ENCODE measurements around the gene STARD13. TPM values are rescaled to one million over a fixed set of nuclear protein-coding genes. Genes with fewer than 3 reads are reported as not detected.

STARD13 gene
- total RNA-seq, 1 donor from 2014 or later = 151 TPM

DNA sequence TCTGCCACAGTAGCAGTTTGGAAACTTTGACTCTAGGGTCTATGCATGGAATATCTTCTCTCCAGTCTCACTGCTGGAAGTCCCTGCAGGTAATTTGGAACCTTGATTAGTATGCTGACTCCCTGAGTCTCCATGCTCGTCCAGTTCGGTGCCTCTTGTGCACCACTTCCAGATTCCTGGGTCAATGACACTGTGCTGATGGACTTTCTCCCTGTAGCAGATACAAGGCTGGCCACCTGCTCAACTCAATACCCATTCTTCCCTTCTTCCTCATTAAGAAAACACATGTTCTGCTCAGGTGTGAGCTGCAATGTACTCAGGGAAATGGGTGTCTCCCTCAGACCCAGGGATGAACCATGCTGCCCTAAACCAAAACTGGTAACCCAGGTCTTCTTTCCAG, 170.3 kb downstream of the STARD13 start:
- no peak for ATAC-seq
- no peak for DNase-seq (ENCODE audit: low spot score)
- intact Hi-C loops (cut with DNase I) = no loop called here

DNA sequence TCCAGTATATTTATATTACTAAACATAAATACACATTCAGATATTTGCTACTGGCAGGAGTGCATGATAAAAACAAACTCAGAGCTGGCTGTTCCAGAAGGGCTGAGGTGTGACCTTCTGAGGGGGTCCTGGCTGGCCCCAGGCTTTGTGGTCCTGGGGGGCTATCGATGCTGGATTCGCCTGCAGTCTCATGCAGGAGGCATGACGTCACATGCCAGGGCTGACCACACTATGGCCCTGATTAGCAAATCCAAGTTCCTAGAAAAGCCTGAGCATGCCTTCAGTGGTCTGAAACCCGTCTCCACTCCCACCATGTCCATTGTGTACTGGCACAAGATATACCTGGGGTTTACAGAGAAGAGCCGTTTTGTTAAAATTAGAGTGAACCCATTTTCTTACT, 171.4 kb downstream of the STARD13 start:
- ATAC-seq (no peak), DNase-seq (ENCODE audit: low spot score) (no peak)
- intact Hi-C loops (cut with DNase I) = no loop called here

DNA sequence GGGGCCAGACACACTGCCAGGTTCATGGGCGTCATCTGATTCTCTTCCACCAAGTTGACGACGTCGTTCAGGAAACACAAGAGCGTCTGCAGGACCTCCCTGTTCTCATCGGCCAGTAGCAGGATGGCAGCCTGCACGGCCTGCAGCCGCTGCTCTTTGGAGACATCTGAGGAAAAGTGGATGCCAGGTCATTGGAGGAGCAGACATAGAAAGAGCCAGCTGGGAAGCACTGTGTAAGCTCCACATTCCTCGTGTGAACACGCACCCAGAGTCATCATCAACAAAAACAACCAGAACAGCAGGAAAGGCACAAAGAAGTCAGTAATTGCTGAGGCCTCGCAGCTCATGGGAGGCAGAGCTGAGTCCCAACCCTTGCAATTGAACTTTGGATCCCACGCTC, 172.8 kb downstream of the STARD13 start:
- intact Hi-C loops (cut with DNase I) = no loop called here
- no peak for DNase-seq (ENCODE audit: low spot score)
- peak; percentile 6 for ATAC-seq

DNA sequence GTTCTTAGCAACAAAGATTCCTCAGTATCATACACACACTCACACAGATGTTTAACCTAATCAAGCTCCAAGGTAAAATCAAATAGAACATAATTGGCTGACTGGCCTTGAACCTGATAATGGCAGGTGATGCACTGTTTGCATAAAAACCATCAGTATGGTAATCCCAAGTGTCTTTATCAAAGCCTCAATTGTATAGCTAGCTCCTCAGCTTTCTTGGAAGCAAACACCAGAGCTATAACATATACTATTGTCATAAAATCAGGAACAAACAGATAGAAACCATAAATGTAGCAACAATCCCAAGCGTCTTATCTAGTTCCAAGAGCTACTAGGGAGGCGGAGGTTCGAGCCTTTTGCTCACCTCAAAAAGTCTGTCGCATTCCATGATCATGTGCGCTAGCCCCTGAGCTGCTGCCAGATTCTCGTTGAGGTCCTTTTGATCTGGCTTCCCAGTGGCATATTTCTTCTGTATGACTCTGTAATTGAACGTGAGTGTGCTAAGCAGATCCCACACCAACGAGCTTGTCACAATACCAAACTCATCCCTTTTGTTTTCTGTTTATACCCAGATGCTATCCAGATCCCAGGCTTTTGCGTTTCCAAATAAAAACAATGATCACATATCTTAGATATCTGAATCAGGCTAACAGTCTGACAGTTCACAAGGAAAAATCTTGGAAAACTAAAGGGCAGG, 174.0 kb downstream of the STARD13 start:
- DNase-seq (ENCODE audit: low spot score) (no peak), ATAC-seq (no peak)
- intact Hi-C loops (cut with DNase I) = no loop called here

DNA sequence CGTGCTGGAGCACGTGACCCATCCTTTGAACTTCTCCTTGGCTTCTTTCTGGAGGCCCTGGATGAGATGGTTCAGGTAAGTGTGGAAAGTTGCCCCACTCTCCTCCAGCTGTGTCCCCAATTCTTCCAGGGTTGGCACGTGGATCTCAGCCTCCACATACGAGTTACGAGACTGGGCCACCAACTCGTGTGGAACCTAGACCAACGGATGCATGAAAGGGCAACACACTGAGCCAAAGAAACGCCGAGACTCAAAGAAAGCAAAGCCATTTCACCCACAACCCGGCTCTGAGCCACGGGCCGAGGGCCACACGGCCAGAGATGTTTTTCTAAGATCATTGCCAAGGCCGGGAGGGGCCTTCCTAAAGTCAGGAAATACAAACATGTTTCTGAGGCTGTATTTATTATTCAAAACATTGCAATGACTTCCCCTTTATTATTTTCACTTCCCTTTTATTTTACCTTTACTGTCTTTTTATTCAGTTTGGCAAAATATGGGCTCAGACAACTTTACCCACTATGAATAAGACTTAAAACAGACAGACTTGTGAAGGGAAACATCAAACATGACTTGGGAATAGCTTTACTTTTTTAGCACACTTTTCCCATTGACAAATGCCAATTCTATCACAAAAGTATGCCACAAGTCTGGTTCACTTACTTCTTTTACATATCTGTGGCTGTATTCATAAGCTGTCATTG, 174.7 kb downstream of the STARD13 start:
- DNase-seq (ENCODE audit: low spot score) (peak; percentile 78), ATAC-seq (peak; percentile 81)
- intact Hi-C loops (cut with DNase I) = no loop called here

DNA sequence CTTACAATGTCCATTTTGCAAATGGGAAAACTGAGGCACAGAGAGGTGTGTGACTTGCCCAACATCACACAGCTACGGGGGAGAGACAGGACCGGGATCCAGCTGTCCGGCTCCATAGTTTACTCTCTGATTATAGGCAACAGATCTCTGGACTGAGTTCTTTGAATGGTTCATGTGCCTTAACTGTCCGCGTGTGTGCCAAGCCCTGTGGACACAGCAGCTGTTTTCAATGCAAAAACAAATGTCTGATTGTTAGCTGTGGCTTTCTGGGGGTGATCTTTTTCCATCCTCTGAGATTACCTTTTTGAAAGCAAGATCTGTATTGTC, 175.2 kb downstream of the STARD13 start:
- DNase-seq (ENCODE audit: low spot score) (no peak), ATAC-seq (peak; percentile 76)
- intact Hi-C loops (cut with DNase I) = no loop called here

DNA sequence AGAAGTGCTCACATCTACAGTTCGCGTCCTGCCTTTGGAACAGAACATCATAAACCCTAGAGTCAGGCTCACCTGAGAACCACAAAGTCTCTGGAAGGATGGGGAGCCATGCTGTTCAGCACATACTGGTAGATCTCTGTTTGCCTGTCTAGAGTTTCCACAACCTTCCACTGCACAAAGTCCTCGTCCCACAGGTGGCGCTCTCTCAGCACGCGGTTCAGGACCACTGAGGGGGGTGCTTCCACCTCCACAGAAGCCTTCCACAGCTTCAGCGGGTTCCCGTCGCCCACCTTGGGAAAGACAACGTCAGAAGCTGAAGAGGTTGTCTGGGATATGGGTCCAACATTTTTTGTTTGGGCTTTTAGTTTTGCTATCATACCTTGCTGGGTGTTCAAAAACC, 175.8 kb downstream of the STARD13 start:
- DNase-seq (ENCODE audit: low spot score) (no peak), ATAC-seq (no peak)
- intact Hi-C loops (cut with DNase I) = no loop called here

DNA sequence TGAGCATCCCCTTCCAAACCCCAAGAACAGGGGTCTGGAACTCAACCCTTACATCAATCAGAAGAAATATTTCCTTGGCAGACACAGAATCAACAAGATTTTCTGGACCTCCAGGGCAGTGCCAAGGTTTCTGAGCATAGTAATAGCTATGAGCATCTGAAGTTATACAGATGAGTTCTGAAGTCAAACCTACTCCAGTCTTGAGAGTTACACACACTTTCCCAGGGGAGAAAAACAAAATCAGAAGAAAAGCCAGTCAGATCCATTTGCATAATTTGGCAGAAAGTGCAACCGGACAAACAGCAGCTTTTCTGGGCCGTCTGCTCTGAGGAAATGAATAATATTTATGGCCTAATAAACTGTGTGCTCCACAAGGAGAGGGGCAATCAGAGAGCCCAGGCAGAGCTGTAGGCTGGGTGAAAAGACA, 176.3 kb downstream of the STARD13 start:
- no peak for DNase-seq (ENCODE audit: low spot score)
- ATAC-seq = peak; percentile 11
- intact Hi-C loops (cut with DNase I) = no loop called here

DNA sequence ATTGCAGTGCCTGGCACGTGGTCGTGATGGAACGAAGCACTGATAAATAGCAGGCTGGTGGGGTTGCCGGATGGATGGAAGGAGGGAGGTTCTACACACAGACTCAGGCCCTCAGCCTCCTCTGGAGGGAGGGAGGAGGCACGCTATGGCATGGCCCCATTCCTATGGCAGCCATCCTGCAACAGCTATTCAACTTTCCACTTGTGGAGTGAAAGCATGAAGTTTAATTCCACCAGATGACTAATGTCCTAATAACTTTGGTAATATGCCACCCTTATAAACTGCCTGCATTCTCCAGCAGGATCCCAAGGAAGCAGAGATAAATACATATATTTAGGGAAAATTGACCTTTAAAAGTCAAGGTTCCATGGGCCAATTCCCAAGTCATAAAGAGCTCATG, 176.9 kb downstream of the STARD13 start:
- ATAC-seq (no peak), DNase-seq (ENCODE audit: low spot score) (no peak)
- intact Hi-C loops (cut with DNase I) = no loop called here

DNA sequence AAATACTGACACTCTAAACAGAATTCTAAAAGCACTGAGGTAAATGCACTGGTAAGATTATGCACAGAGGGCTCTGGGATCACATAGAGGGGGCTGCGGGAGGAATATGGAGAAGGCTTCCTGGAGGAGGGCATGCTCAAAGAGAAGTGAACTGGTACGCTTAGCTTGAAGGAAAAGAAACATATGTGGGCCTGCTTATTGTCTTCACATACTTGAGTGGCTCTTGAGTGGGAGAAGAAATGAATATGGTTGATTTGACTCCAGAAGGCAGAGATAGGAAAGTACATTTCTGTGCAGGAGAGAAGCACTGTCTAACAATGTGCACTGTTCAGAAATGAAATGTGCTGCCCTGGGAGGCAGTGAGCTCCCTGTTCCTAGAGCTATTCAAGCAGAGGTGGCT, 178.2 kb downstream of the STARD13 start:
- ATAC-seq (no peak), DNase-seq (ENCODE audit: low spot score) (no peak)
- intact Hi-C loops (cut with DNase I) = no loop called here

DNA sequence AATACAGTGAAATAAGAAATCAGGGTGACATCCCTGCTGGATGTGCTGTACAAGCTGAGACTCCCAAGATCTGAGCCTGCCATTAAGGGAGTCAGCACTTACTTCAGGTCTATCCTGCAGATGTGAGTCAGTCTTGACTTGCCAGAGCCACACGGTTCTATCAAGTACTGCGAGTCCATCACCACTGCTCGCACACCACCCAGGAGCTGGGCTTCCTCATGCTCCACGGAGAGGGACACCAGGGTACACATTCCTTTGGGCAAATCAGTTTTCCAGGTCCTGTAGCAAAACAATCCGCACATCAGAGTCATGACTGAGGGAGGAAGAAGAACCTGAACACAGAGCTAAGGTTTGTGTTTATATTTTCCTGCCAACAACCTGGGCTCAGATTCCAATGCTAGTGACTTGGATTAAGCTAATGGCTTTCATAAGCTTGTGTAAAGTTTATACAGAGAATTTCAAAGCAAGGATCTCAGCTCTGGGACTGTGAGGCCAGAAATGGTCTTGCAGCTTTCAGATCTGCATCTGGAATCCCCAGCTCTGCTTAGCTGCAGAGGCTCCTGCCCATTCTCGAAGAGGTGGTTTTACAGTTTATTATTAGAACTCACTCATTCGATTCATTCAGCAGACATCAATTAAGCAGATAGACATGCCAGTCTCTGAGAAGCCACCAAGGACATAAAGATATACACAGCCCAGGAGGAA, 178.7 kb downstream of the STARD13 start:
- intact Hi-C loops (cut with DNase I) = no loop called here
- ATAC-seq (no peak), DNase-seq (ENCODE audit: low spot score) (no peak)

DNA sequence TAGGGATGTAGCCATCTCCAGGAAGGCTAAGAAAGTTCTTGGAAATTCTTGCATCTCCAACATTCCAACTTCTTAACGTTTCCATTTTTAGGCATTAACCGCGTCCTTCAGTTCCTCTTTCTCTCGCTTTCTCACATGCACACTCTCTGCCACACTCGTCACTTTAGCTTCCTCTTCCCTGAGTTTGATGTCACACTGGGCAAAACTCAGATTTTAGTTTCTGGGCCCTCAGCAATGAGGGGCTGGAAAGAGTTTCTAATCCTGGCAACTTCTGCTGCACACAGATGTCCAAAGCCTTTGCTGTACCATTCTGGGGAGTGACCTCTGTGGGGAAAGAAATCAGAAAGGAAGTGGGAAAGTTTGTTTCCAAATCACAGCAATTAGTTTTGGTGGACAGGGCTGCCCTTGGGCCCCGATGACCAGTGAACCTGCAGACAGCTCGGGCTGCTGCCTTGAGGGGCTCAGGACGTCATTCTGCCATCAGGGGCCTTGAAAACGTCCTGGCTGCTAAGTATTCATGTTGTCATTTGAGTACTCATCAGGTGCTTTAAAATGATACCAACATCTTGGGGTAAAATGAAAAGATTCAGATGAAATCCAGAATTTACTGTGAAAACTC, 180.1 kb downstream of the STARD13 start:
- ATAC-seq = peak; percentile 61
- no peak for DNase-seq (ENCODE audit: low spot score)
- intact Hi-C loops (cut with DNase I) = no loop called here

DNA sequence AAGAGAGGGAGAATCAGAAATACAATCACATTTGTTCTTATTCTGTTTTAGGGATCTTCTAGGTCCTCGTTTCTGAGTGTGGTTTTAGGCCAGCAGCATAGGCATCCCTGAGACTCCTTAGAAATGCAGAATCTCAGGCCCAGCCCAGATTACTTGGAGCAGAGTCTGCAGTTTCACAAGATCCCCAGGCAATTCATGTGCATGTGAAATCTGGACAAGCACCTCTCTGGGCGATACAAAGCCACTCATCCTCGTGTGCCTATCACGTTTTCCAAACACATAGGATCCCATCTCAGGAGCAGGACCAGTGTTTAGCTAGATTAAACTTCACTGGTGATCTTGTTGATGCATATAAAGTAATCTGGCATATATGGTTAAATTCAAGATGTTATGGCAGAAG, 182.1 kb downstream of the STARD13 start:
- DNase-seq (ENCODE audit: low spot score) = no peak
- intact Hi-C loops (cut with DNase I) = no loop called here
- no peak for ATAC-seq

DNA sequence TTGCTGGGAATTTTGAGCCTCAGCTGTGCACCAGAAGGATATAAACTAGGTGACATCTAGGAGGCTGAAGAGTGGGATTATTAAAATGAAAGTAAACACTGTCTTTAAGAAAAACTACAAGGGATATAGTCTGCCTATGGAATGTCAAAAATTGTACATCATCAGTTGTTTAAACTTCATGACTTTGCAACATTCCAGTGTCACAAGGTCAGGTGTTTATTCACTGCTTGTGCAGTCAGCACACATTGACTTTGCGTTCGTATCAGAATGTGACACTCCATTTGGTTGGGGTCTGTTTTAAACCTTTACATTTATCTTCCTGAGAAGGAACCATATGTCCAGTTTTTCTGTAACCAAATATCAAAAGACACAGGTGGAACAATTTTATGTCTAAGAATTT, 183.7 kb downstream of the STARD13 start:
- ATAC-seq (no peak), DNase-seq (ENCODE audit: low spot score) (no peak)
- intact Hi-C loops (cut with DNase I) = no loop called here

DNA sequence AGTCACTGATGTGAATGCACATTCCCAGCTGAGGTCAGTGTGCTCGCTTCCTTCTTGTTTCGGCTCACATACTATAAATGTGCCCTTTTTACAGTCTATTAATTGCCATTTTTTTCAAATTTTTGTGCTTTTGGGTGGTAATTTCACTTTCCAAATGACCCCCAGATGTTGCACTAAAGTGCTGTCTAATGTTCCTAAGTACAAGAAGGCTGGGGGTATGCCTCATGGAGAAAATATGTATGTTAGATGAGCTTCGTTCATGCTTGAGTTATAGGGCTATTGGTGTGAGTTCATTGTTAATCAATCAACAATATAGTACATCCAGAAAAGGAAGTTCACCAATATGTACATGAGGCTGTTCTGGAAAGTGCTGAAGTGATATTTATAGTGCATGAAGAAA, 184.7 kb downstream of the STARD13 start:
- no peak for DNase-seq (ENCODE audit: low spot score)
- intact Hi-C loops (cut with DNase I) = no loop called here
- no peak for ATAC-seq

DNA sequence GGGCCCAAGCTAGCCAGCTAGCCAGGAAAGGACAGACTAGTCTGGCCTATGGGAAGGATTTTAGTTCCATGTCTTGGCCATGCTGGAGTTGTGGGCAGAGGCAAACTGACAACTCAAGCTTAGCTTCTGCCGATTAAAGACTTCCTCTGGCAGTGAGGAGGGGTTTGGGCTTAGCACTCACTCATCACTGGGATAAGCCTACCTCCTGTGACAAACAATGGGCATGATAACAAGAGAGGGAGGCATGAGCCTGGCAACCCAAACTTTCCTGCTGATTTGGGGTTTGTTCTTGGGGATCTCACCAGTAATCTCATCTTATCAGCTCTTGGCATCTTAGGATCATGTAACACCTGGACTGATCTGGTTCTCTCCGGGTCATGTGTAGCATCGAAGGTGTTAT, 185.7 kb downstream of the STARD13 start:
- no peak for DNase-seq (ENCODE audit: low spot score)
- intact Hi-C loops (cut with DNase I) = no loop called here
- no peak for ATAC-seq

DNA sequence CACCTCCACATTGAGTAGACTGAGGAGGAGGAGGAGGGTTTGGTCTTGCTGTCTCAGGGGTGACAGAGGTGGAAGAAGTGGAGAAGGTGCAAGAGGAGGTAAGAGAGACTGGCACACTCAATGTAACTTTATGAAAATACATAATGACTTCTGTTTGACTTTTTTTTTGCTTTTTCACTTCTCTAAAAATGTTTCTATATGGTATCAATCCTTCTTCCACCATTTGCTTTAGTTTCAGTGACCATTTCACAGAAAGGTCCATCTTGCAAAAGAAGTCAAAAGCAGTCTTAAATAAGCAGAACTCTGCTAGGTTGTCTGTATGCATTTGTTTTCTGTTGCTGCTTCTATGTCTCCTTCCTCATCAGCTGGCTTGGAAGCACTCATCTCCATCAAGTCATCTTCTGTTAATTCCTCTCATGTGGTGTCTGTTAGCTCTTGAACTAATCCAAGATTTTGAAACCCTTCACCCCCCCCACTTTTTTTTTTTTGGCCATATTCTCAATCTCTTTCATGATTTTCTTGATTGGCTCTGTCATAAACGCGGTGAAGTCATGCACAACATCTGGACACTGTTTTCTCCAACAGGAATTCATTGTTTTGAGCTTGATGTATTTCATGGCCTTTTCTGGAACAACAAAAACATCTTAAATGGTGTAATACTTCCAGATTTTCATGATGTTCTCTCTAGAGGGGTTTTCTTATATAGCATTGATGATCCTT, 188.5 kb downstream of the STARD13 start:
- no peak for ATAC-seq
- intact Hi-C loops (cut with DNase I) = no loop called here
- DNase-seq (ENCODE audit: low spot score) = no peak

DNA sequence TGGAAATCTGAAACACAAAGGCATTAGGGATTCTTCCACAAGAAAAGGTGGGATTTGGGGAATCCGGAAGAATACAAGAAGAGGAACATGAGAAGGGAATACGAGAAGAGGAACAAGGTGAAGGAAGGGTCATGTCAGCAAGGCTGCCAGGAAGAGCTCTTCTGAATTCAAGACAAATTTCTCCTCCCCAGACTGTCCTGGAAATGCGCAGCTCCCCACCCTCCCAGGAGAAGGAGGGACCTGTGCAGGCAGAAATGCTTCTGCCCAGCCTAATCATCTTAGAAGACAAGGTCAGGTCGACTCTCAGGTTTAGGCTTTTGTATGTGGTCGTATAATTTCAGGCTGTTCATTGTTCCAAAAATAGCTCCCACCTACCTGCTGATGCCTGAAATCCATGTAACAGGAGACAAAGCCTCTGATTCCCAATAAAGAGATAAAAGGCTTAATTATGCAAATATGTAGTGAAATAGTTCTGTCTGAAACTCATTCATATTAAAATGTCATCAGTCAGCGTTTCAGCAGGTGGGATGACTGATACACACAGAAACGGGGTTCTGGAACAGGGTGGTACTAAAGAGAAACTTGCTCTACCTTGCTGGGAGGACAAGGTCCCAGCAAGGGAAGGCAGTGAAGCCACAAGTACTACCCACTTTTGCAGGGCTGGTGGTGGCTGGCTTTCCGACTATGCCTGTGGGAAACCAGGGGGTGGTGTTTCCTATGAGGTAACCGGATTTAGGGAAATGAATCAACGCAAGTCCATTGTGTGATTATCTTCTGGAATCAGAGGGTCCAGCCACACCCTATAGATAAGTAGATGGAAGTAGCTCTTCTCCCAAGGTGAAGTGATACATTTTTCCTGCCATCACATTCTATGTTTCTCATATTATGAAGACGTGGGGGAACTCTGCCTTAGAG, 193.2 kb downstream of the STARD13 start:
- ATAC-seq (no peak), DNase-seq (ENCODE audit: low spot score) (no peak)
- intact Hi-C loops (cut with DNase I) = no loop called here

DNA sequence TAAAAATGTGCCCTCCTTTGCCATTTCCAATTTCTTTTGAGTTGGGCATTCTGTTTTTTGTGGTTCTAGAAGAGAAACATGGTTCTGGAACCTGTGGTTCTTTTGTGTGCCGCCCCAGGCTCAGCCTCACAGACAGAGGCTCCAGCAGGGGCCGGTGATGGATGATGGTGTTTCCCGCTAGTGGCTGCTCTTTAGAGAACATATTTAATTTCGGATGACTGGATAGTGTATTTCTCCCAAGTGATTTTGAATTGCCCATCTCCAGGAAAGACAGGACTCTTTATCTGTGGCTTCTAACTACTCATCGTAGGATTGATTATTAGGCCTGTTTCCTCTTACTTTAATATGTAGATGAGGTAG, 194.2 kb downstream of the STARD13 start:
- ATAC-seq (no peak), DNase-seq (ENCODE audit: low spot score) (no peak)
- intact Hi-C loops (cut with DNase I) = no loop called here
